Ishikawa (cell line): ENCODE data around the gene ZMYND8.

Experiments used
- CEBPB ChIP-seq: IDR thresholded peaks from 2 replicates; pipeline ENCODE4 v1.6.1; 2012
- CREB1 ChIP-seq: IDR thresholded peaks from 2 replicates; pipeline ENCODE4 v1.6.1; 2012; ENCODE audit warnings: low read depth
- EGR1 ChIP-seq: IDR thresholded peaks from 2 replicates; pipeline ENCODE4 v1.6.1; 2012
- EP300 ChIP-seq: IDR thresholded peaks from 2 replicates; pipeline ENCODE4 v1.6.1; 2012; ENCODE audit warnings: borderline replicate concordance
- FOXM1 ChIP-seq: IDR thresholded peaks from 2 replicates; pipeline ENCODE4 v1.6.1; 2012; ENCODE audit warnings: low read depth, borderline replicate concordance
- MAX ChIP-seq: IDR thresholded peaks from 2 replicates; pipeline ENCODE4 v1.6.1; 2012
- NFIC ChIP-seq: IDR thresholded peaks from 2 replicates; pipeline ENCODE4 v1.6.1; 2012
- RAD21 ChIP-seq: IDR thresholded peaks from 2 replicates; pipeline ENCODE4 v1.6.1; 2012; ENCODE audit warnings: low read depth
- REST ChIP-seq: IDR thresholded peaks from 2 replicates; pipeline ENCODE4 v1.6.1; 2012; ENCODE audit warnings: low read depth, mild to moderate bottlenecking
- TAF1 ChIP-seq: IDR thresholded peaks from 2 replicates; pipeline ENCODE4 v1.6.1; 2012; ENCODE audit warnings: low read depth, mild to moderate bottlenecking
- TCF12 ChIP-seq: IDR thresholded peaks from 2 replicates; pipeline ENCODE4 v1.6.1; 2012; ENCODE audit warnings: low read depth
- TEAD4 ChIP-seq: IDR thresholded peaks from 2 replicates; pipeline ENCODE4 v1.6.1; 2012
- USF1 ChIP-seq: IDR thresholded peaks from 2 replicates; pipeline ENCODE4 v1.6.1; 2012
- YY1 ChIP-seq: IDR thresholded peaks from 2 replicates; pipeline ENCODE4 v1.6.1; 2012; ENCODE audit warnings: low read depth
- ZBTB7A ChIP-seq: IDR thresholded peaks from 2 replicates; pipeline ENCODE4 v1.6.1; 2012; ENCODE audit warnings: low read depth

Gene ZMYND8

GRCh38 chr20:47244451-47244850, 112.0 kb downstream of the ZMYND8 start:
- TF ChIP-seq TCF12: no peak
- TF ChIP-seq RAD21: no peak
- TF ChIP-seq NFIC: no peak
- TF ChIP-seq FOXM1: no peak
- no peak for TF ChIP-seq EGR1
- no peak for TF ChIP-seq EP300
- no peak for TF ChIP-seq CEBPB
- no peak for TF ChIP-seq USF1
- TF ChIP-seq TAF1: no peak
- TF ChIP-seq MAX: no peak
- TF ChIP-seq REST: no peak
- no peak for TF ChIP-seq YY1

- TF ChIP-seq TCF12: no peak
- TF ChIP-seq YY1: no peak
- TF ChIP-seq TEAD4: no peak
- no peak for TF ChIP-seq ZBTB7A
- TF ChIP-seq NFIC: no peak
- no peak for TF ChIP-seq USF1
- no peak for TF ChIP-seq EP300
- TF ChIP-seq CREB1: no peak
- no peak for TF ChIP-seq MAX
Measured at GRCh38 chr20:47243532-47244305, 112.8 kb downstream of the ZMYND8 start.

GRCh38 chr20:47243003-47243402, 113.5 kb downstream of the ZMYND8 start:
- no peak for TF ChIP-seq NFIC
- no peak for TF ChIP-seq MAX
- TF ChIP-seq ZBTB7A: no peak
- no peak for TF ChIP-seq YY1
- TF ChIP-seq TAF1: no peak
- no peak for TF ChIP-seq REST
- TF ChIP-seq FOXM1: no peak
- TF ChIP-seq EP300: no peak
- TF ChIP-seq USF1: no peak
- TF ChIP-seq RAD21: no peak
- TF ChIP-seq CREB1: no peak
- no peak for TF ChIP-seq TEAD4

GRCh38 chr20:47241345-47241781, 115.1 kb downstream of the ZMYND8 start:
- no peak for TF ChIP-seq RAD21
- no peak for TF ChIP-seq FOXM1
- no peak for TF ChIP-seq USF1
- TF ChIP-seq CREB1: no peak
- TF ChIP-seq TAF1: no peak
- no peak for TF ChIP-seq EP300
- no peak for TF ChIP-seq MAX
- TF ChIP-seq YY1: no peak
- no peak for TF ChIP-seq CEBPB
- TF ChIP-seq NFIC: no peak
- TF ChIP-seq TCF12: no peak
- TF ChIP-seq TEAD4: no peak
- no peak for TF ChIP-seq REST
